Muscle of back (tissue), 11 donors: ENCODE data around the gene SLC30A10. TPM values are rescaled to one million over a fixed set of nuclear protein-coding genes. Genes with fewer than 3 reads are reported as not detected.
"Not testable (repeated sequence)": the region's sequence is repeated elsewhere in the genome, so short reads cannot be mapped to it uniquely, and the experiment has no call there.

Experiments used
- DNase-seq, 3 donors: peaks; one replicate each; pipeline versions ENCODE4 v3.0.0 to v3.0.0-alpha.2; 2013
- polyA plus RNA-seq, 10 donors: library from polyadenylated mRNA; unstranded; fragments of 120-200 nt; gene quantifications; one replicate each; pipeline ENCODE4 v1.2.1, GENCODE V29; 2013; ENCODE audit not compliant: insufficient read length in 10 of 10

The SLC30A10 gene
- polyA plus RNA-seq, 10 donors, result 0.12 to 0.28 (median 0.20) TPM; not detected in 3

GRCh38 chr1:219892271-219892670 is 36.1 kb downstream of the SLC30A10 start:
- DNase-seq, result not testable (repeated sequence)

GRCh38 chr1:219891846-219892245 is 36.5 kb downstream of the SLC30A10 start:
- DNase-seq, result not testable (repeated sequence)

- DNase-seq, result not testable (repeated sequence)
Measured at GRCh38 chr1:219888667-219889066, 39.7 kb downstream of the SLC30A10 start.

- DNase-seq, result no peak
Measured at GRCh38 chr1:219885680-219886079, 42.7 kb downstream of the SLC30A10 start.

- no peak for DNase-seq
Measured at GRCh38 chr1:219883400-219884332, 44.7 kb downstream of the SLC30A10 start.

GRCh38 chr1:219882755-219883154 is 45.6 kb downstream of the SLC30A10 start:
- no peak for DNase-seq

GRCh38 chr1:219882096-219882495 is 46.3 kb downstream of the SLC30A10 start:
- DNase-seq, result no peak

GRCh38 chr1:219880765-219881457 is 47.4 kb downstream of the SLC30A10 start:
- DNase-seq, result no peak

GRCh38 chr1:219876798-219877209 is 51.6 kb downstream of the SLC30A10 start:
- no peak for DNase-seq

- DNase-seq, result no peak
Measured at GRCh38 chr1:219875860-219876259, 52.5 kb downstream of the SLC30A10 start.

GRCh38 chr1:219872538-219872937 is 55.8 kb downstream of the SLC30A10 start:
- DNase-seq, result not testable (repeated sequence)

- DNase-seq, result no peak
Measured at GRCh38 chr1:219871427-219872057, 56.8 kb downstream of the SLC30A10 start.

- DNase-seq, result not testable (repeated sequence)
Measured at GRCh38 chr1:219868615-219869014, 59.7 kb downstream of the SLC30A10 start.

Other genes with a start within 250 kb of the SLC30A10 start
- gene EPRS1, start 117.9 kb upstream of the SLC30A10 start, polyA plus RNA-seq, result 100 to 1,000 TPM in 3 of 10 donors, 10 to 100 TPM in 7; 87.8 to 108 (median 99.3) TPM
- 10 to 100 TPM; 21.7 to 25.9 (median 23.7) TPM for gene BPNT1, start 161.2 kb upstream of the SLC30A10 start, polyA plus RNA-seq
- 10 to 100 TPM; 46.4 to 63.2 (median 52.7) TPM for gene IARS2, start 165.6 kb upstream of the SLC30A10 start, polyA plus RNA-seq